Calu3 (cell line): ENCODE measurements around the gene KATNIP. TPM values are rescaled to one million over a fixed set of nuclear protein-coding genes. Genes with fewer than 3 reads are reported as not detected.

Experiments used
- BruUV-seq: library from RNA; stranded (reverse); fragments of 400-500 nt; replicated peaks from 2 replicates; lab custom pipeline; 2021; lab: Mats Ljungman, UMichigan
- CTCF ChIA-PET: fragments of 300-600 bp; sonication (Branson Sonifier 250); formaldehyde crosslinking; loops from one replicate; lab custom pipeline; 2022; ENCODE audit warnings: antibody characterized with exemption; lab: Charles Lee
- DNase-seq: peaks from one replicate; pipeline ENCODE4 v3.0.0; 2022
- H3K27ac Mint-ChIP-seq: one replicate; pipeline ENCODE4 v1.8.0; 2022; ENCODE audit warnings: mixed read lengths; ENCODE audit not compliant: unreplicated experiment
- H3K27me3 Mint-ChIP-seq: one replicate; pipeline ENCODE4 v1.8.0; 2022; ENCODE audit warnings: mixed read lengths; ENCODE audit not compliant: unreplicated experiment
- H3K36me3 Mint-ChIP-seq: one replicate; pipeline ENCODE4 v1.8.0; 2022; ENCODE audit warnings: mild to moderate bottlenecking, moderate library complexity, mixed read lengths; ENCODE audit not compliant: insufficient read depth, unreplicated experiment
- H3K4me1 Mint-ChIP-seq: one replicate; pipeline ENCODE4 v1.8.0; 2022; ENCODE audit warnings: mild to moderate bottlenecking, low read depth, mixed read lengths; ENCODE audit not compliant: unreplicated experiment
- H3K4me3 Mint-ChIP-seq: one replicate; pipeline ENCODE4 v1.8.0; 2022; ENCODE audit warnings: mild to moderate bottlenecking, low read depth, moderate library complexity, mixed read lengths; ENCODE audit not compliant: unreplicated experiment
- H3K9me3 Mint-ChIP-seq: one replicate; pipeline ENCODE4 v1.8.0; 2022; ENCODE audit warnings: low read depth, mixed read lengths; ENCODE audit not compliant: unreplicated experiment
- intact Hi-C: fragments of 100-400 bp; cut with micrococcal nuclease; formaldehyde crosslinking; loops from one replicate; pipeline ENCODE4 v1.10.0; 2022; ENCODE audit not compliant: unreplicated experiment
- total RNA-seq: library from RNA; stranded (reverse); gene quantifications from 2 replicates; pipeline ENCODE4 v1.2.3, GENCODE V29; 2022
- TF ChIP-seq, protein P1 (sequence below): fragments of 200-600 bp; IDR thresholded peaks from one replicate; pipeline ENCODE4 v1.8.0; 2022; ENCODE audit warnings: antibody characterized with exemption; ENCODE audit not compliant: unreplicated experiment

The KATNIP gene
- total RNA-seq, 1 experiment from 2014 or later = 37.8 TPM

DNA sequence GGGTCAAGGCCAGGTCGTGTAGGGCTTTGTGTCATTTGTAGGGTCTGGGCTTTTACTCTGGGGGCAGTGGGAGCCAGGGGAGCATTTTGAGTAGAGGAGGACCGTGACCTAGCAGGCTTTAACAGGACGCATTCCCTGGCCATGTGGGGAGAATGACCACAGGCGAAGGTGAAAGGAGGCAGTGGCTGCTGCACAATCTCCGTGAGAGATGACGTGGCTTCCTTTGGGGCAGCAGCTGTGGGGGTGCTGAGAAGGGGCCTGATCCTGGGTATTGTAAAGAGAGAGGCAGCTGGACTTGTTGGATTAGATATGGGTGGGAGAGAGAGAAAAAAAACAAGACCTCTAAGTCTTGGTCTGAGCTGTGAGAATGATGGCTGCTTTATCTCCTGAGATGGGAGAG, 46.0 kb downstream of the KATNIP start:
- no TSS peak for BruUV-seq
- Mint-ChIP-seq H3K27me3 (no peaks in the 10 kb centered on the region), H3K36me3 (no peaks in the 10 kb centered on the region), H3K4me1 (no peaks in the 10 kb centered on the region), H3K9me3 (no peaks in the 10 kb centered on the region), H3K4me3 (no peak overlapping the region), H3K27ac (no peak overlapping the region)
- no peak for DNase-seq
- TF ChIP-seq, protein P1, sequence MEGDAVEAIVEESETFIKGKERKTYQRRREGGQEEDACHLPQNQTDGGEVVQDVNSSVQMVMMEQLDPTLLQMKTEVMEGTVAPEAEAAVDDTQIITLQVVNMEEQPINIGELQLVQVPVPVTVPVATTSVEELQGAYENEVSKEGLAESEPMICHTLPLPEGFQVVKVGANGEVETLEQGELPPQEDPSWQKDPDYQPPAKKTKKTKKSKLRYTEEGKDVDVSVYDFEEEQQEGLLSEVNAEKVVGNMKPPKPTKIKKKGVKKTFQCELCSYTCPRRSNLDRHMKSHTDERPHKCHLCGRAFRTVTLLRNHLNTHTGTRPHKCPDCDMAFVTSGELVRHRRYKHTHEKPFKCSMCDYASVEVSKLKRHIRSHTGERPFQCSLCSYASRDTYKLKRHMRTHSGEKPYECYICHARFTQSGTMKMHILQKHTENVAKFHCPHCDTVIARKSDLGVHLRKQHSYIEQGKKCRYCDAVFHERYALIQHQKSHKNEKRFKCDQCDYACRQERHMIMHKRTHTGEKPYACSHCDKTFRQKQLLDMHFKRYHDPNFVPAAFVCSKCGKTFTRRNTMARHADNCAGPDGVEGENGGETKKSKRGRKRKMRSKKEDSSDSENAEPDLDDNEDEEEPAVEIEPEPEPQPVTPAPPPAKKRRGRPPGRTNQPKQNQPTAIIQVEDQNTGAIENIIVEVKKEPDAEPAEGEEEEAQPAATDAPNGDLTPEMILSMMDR = no peak
- CTCF ChIA-PET = no interaction called here
- intact Hi-C loops = no loop called here

DNA sequence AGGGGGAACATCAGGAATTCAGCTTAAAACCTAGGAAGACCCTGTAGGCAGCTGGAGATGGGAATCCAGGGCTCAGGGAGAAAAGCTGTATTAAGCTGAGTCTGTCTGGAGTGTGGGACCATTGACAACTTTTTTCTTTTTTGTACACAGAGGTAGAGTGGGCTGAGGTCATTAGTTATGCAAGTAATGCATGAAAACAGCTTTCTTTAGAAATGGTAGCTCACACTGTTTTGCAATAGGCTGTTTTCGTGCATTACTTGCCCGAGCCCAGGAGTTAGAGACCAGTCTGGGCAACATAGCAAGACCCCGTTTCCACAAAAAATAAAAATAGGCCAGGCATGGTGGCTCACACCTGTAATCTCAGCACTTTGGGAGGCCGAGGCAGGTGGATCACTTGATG, 46.5 kb downstream of the KATNIP start:
- H3K4me3 Mint-ChIP-seq = no peak overlapping the region
- H3K9me3 Mint-ChIP-seq = no peaks in the 10 kb centered on the region
- CTCF ChIA-PET = no interaction called here
- TF ChIP-seq, protein P1 = no peak
- no peaks in the 10 kb centered on the region for H3K4me1 Mint-ChIP-seq
- no TSS peak for BruUV-seq
- H3K27me3 Mint-ChIP-seq = no peaks in the 10 kb centered on the region
- DNase-seq = no peak
- H3K27ac Mint-ChIP-seq = no peak overlapping the region
- intact Hi-C loops = no loop called here
- H3K36me3 Mint-ChIP-seq = no peaks in the 10 kb centered on the region

DNA sequence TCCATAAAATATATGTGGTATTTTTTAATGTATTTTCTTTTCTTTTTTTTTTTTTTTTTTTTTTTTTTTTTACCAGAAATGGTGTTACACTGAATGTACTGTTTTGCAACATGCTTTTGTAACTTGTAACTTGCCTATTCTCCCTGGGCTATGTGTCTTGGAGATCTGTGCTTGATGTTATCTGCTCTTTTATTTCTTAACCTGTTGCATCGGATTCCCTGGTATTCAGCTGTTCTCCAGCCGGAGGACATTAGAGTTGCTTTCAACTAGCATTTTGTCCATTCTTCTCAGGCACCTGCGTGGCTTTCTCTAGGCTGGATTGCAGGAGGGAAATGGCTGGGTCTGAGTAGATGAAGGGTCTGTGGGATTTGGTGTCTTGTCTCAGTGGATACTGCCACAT, 47.4 kb downstream of the KATNIP start:
- H3K4me1 Mint-ChIP-seq = no peaks in the 10 kb centered on the region
- no peak for DNase-seq
- no peaks in the 10 kb centered on the region for H3K36me3 Mint-ChIP-seq
- H3K9me3 Mint-ChIP-seq = no peaks in the 10 kb centered on the region
- TF ChIP-seq, protein P1 = no peak
- H3K27me3 Mint-ChIP-seq = no peaks in the 10 kb centered on the region
- H3K4me3 Mint-ChIP-seq = no peak overlapping the region
- intact Hi-C loops = no loop called here
- no peak overlapping the region for H3K27ac Mint-ChIP-seq
- CTCF ChIA-PET = interaction anchor here (0.7 kb wide), 1 partner anchor 142 kb away, joined by 6 read pairs; no protein-coding TSS in a partner anchor
- no TSS peak for BruUV-seq

DNA sequence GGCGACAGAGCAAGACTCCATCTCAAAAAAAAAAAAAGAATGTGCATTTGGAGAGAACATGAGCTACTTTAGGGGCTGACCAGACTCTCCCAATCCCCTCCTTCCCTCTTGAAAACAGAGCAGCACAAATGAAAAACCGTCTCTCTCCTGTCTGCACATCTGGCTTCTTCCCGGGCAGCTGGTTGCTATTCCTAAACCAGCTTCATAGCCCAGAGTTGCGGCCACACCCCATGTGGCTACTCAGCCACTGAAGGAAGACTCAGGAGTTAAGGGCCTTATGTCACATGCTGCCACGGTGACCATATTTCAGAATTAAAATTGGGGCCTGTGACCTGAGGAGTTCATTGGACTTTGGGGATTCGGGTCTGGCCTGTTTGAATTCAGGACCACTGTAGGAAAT, 48.3 kb downstream of the KATNIP start:
- no peak for DNase-seq

More for the DNA sequence above, 48.3 kb downstream of the KATNIP start:
- H3K36me3 Mint-ChIP-seq = no peaks in the 10 kb centered on the region
- intact Hi-C loops = no loop called here
- H3K4me3 Mint-ChIP-seq = no peak overlapping the region
- no peaks in the 10 kb centered on the region for H3K9me3 Mint-ChIP-seq
- H3K4me1 Mint-ChIP-seq = no peaks in the 10 kb centered on the region
- no peaks in the 10 kb centered on the region for H3K27me3 Mint-ChIP-seq
- CTCF ChIA-PET = interaction anchor here (0.6 kb wide), 1 partner anchor 20 kb away, joined by 3 read pairs; no protein-coding TSS in a partner anchor
- no peak overlapping the region for H3K27ac Mint-ChIP-seq
- BruUV-seq = no TSS peak
- TF ChIP-seq, protein P1 = no peak
